Ovary (tissue), 9 donors: ENCODE data around the gene ELAPOR1. TPM values are rescaled to one million over a fixed set of nuclear protein-coding genes. Genes with fewer than 3 reads are reported as not detected.

Experiments used
- DNase-seq, 5 donors: peaks; one replicate each; pipeline ENCODE4 v3.0.0-alpha.2; 2019 to 2020
- H3K27ac ChIP-seq, 2 donors: fragments of 200-600 bp; one replicate each; pipeline versions ENCODE4 v1.5.1 to v1.8.0; 2019 to 2022
- H3K27me3 ChIP-seq: fragments of 200-600 bp; one replicate; pipeline ENCODE4 v1.8.0; 2022
- H3K36me3 ChIP-seq: fragments of 200-600 bp; sonication (generic); one replicate; pipeline ENCODE4 v1.5.1; 2019
- H3K4me1 ChIP-seq: one replicate; pipeline ENCODE4 v1.8.1; 2013; ENCODE audit warnings: mild to moderate bottlenecking, moderate library complexity; ENCODE audit not compliant: insufficient read depth
- H3K4me3 ChIP-seq: fragments of 200-600 bp; sonication (generic); one replicate; pipeline ENCODE4 v1.5.1; 2017
- H3K9me3 ChIP-seq, 2 donors: fragments of 200-600 bp in 1 of 2; sonication (generic) in 1 of 2; one replicate each; pipeline versions ENCODE4 v1.5.1 to v1.8.1; 2013 to 2019; ENCODE audit warnings: mild to moderate bottlenecking in 1 of 2, moderate library complexity in 1 of 2
- EP300 ChIP-seq: sonication (generic); formaldehyde crosslinking; IDR thresholded peaks from one replicate; pipeline ENCODE4 v1.6.1; 2017; ENCODE audit warnings: antibody characterized with exemption
- POLR2A ChIP-seq: fragments of 450-650 bp; IDR thresholded peaks from one replicate; pipeline ENCODE4 v1.6.1; 2017; ENCODE audit warnings: antibody characterized with exemption, mild to moderate bottlenecking, moderate library complexity
- WGBS, 3 donors: extraction: QIAGEN DNeasy Blood & Tissue Kit in 1 of 3; methylation state at CpG; one replicate each; pipeline versions ENCODE4 v1.1.5 to v1.1.7; 2013 to 2017; 5-methylcytosine and 5-hydroxymethylcytosine counted together
- intact Hi-C, 4 donors: fragments of 100-400 bp; cut with DNase I; formaldehyde crosslinking; loops; one replicate each; pipeline versions ENCODE4 v1.11.0 to v1.15.1; 2022 to 2023
- polyA plus RNA-seq, 2 donors: library from polyadenylated mRNA; stranded (reverse); fragments of 200-250 nt in 1 of 2; fragments of 350-450 nt in 1 of 2; fragmentation: Illumina TruSeq in 1 of 2; extraction: RNeasy Lipid Tissue Mini Kit (QIAGEN cat#74804) in 1 of 2; gene quantifications; one replicate each; pipeline ENCODE4 v1.2.3, GENCODE V29; 2013 to 2014
- total RNA-seq, 7 donors: library from RNA; depleted of rRNA in 2 of 7; stranded (reverse); fragments of >200 nt in 2 of 7; fragmentation: NEBNext Ultra II Directional in 3 of 7; extraction: Animal tissue kit (Norgen Biotek cat#: 25700) in 3 of 7; gene quantifications; one replicate each; pipeline versions ENCODE4 v1.1.0 to v1.2.4, GENCODE V29; 2016 to 2023
- TF ChIP-seq, protein P1 (sequence below), 3 donors: fragments of 450-650 bp in 2 of 3; fragments of 200-600 bp in 1 of 3; IDR thresholded peaks; one replicate each; pipeline versions ENCODE4 v1.5.1 to v1.8.0; 2016 to 2022; ENCODE audit warnings: antibody characterized with exemption in 3 of 3, mild to moderate bottlenecking in 1 of 3
- donor health status: DM: no; HTN: no; CAD: no; lungs with moderate emphysema.
- donor health status: DM: no; HTN: no; CAD: no.
- donor health status: Bipolar disorder and iron deficiency.
- donor health status: DM: yes; HTN: yes; CAD: no.
- donor health status: DM: no; HTN: no; CAD: no.
- donor health status: DM: yes; HTN: yes; CAD: no.

Gene ELAPOR1
- total and polyA plus RNA-seq, 9 donors, result 0.15 to 69.6 (median 1.9) TPM; not detected in 1

DNA sequence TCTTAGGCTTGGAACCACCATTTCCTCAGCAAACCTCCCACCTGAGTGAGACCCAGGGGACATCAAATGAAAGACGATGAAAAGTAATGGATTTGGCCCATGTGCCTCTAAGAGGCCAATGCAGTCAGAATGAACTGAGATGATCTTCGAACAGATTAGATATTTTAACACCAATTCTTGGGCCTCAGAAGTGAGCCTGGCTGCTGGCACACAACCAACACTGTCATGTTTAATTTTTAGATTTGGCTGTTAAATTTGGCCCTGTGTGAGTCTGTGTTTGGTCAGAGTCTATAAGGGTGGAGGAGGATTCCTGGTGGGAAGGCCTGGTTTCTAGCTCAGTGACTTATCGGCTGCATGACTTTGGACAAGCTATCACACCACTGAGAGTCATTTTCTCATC, 45.4 kb downstream of the ELAPOR1 start:
- H3K4me1 ChIP-seq, result no peaks in the 10 kb centered on the region
- no peak overlapping the region for H3K27ac ChIP-seq
- no peaks in the 10 kb centered on the region for H3K9me3 ChIP-seq
- no peaks in the 10 kb centered on the region for H3K36me3 ChIP-seq
- H3K4me3 ChIP-seq, result no peak overlapping the region
- no peaks in the 10 kb centered on the region for H3K27me3 ChIP-seq
- WGBS, 3 donors, result 88 to 94% (median 94%) methylated on average over 3 of the region's 3 CpGs
- no peak for DNase-seq
- intact Hi-C loops, result no loop called here
- no peak for TF ChIP-seq EP300
- TF ChIP-seq, protein P1, sequence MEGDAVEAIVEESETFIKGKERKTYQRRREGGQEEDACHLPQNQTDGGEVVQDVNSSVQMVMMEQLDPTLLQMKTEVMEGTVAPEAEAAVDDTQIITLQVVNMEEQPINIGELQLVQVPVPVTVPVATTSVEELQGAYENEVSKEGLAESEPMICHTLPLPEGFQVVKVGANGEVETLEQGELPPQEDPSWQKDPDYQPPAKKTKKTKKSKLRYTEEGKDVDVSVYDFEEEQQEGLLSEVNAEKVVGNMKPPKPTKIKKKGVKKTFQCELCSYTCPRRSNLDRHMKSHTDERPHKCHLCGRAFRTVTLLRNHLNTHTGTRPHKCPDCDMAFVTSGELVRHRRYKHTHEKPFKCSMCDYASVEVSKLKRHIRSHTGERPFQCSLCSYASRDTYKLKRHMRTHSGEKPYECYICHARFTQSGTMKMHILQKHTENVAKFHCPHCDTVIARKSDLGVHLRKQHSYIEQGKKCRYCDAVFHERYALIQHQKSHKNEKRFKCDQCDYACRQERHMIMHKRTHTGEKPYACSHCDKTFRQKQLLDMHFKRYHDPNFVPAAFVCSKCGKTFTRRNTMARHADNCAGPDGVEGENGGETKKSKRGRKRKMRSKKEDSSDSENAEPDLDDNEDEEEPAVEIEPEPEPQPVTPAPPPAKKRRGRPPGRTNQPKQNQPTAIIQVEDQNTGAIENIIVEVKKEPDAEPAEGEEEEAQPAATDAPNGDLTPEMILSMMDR (IDR thresholded peaks at IDR 0.05), result no peak
- no peak for TF ChIP-seq POLR2A

DNA sequence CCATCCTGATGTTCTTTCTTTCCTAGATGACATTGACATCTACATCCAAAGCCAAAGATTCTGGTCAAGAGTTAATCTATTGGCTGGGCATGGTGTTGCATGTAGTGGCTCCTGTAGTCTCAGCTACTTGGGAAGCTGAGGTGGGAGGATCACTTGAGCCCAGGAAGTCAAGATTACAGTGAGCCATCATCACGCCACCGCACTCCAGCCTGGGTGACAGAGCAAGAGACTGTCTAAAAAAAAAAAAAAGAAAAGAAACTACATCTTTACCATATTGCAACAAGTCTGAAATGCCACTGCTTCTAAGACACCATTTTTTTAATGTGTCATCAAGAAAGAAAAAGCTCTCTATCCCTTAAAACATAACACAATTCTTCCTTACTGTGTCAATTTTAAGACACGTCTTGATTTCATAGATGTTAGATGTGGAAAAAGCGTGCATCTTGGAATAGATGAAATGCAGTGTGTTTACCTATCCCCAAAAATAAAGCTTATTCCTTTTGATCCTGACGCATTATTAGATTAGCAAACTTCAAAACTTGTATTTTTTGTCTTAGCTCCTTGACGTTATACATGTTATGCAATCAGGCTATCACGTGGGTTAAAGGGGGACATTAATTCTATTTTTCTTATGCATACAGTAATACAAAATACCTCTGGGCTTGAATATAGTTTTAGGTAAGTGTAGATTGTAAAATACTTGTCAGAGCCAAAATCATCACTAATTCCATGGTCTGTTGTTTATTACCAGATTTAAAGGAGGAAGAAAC, 46.3 kb downstream of the ELAPOR1 start:
- Histone ChIP-seq H3K27ac (no peak overlapping the region), H3K9me3 (no peaks in the 10 kb centered on the region), H3K4me3 (no peak overlapping the region), H3K36me3 (no peaks in the 10 kb centered on the region), H3K4me1 (no peaks in the 10 kb centered on the region), H3K27me3 (no peaks in the 10 kb centered on the region)
- WGBS, 3 donors, result 92 to 94% (median 93%) methylated on average over 7 of the region's 7 CpGs
- TF ChIP-seq EP300 (no peak), POLR2A (no peak)
- TF ChIP-seq, protein P1 (IDR thresholded peaks at IDR 0.05), result no peak
- no peak for DNase-seq
- intact Hi-C loops, result no loop called here

DNA sequence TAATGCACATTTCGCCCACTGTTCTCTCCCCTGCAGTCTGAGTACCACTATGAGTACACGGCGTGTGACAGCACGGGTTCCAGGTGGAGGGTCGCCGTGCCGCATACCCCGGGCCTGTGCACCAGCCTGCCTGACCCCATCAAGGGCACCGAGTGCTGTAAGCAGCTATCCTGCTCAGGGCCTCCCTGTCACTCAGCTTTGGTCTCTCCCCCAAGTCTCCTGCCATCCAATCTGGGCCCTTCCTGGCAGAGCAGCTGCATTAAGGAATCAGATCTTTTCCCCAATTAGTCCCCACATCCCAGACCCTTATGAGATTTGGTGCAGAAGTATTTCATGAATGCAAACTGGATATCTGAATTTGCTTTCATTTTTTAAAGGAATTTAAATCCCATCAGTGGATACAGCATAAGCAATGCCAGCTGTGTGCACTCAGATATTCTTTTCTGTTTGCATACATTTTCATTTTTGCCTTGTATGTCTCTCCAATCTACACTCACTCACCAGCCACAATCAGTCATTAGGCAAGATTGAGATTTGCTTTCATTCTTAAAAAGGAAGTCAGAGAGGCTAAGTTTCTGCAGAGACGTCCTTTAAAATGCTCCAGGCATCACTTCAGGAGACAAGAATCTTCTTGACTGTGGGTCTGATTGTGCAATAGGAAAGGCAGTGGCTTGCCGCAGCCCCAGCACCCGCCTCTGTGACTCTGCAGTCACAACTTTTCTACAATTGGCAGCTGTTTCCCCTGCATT, 48.1 kb downstream of the ELAPOR1 start:
- H3K4me3 ChIP-seq, result no peak overlapping the region
- TF ChIP-seq, protein P1 (IDR thresholded peaks at IDR 0.05), result no peak
- TF ChIP-seq EP300 (no peak), POLR2A (no peak)
- intact Hi-C loops, result no loop called here
- H3K27me3 ChIP-seq, result no peaks in the 10 kb centered on the region
- H3K4me1 ChIP-seq, result no peaks in the 10 kb centered on the region
- H3K9me3 ChIP-seq, result no peaks in the 10 kb centered on the region
- no peak overlapping the region for H3K27ac ChIP-seq
- DNase-seq, result no peak
- WGBS, 3 donors, result 12 to 38% (median 16%) methylated on average over 12 of the region's 12 CpGs
- no peaks in the 10 kb centered on the region for H3K36me3 ChIP-seq

DNA sequence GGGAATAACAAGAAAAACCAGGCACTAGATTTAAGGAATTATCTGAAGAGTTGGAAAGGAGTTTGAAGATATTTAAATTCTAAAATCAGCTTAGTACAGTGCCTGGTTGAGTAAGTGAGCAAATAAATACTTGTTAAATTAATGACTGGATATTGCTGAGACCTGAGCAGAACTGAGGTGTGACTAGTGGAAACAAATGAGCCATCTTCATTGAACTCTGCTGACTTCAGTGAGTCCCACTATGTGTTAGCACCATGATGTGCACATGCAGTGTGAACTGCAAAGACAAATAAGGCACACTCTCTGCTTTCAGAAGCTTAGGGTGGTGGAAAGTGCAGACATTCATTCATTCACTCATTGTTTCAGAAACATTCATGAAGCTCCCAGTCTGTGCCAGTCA, 48.7 kb downstream of the ELAPOR1 start:
- TF ChIP-seq, protein P1 (IDR thresholded peaks at IDR 0.05), result no peak
- TF ChIP-seq EP300 (no peak), POLR2A (no peak)

More for the DNA sequence above, 48.7 kb downstream of the ELAPOR1 start:
- no peaks in the 10 kb centered on the region for H3K36me3 ChIP-seq
- DNase-seq, result no peak
- no peak overlapping the region for H3K4me3 ChIP-seq
- intact Hi-C loops, result no loop called here
- no peaks in the 10 kb centered on the region for H3K27me3 ChIP-seq
- H3K4me1 ChIP-seq, result no peaks in the 10 kb centered on the region
- no peaks in the 10 kb centered on the region for H3K9me3 ChIP-seq
- no peak overlapping the region for H3K27ac ChIP-seq
